IMR-90 (cell line): Measurements from ENCODE around the gene TBC1D22A. TPM values are rescaled to one million over a fixed set of nuclear protein-coding genes. Genes with fewer than 3 reads are reported as not detected.

Experiments used
- ATAC-seq: fragments of 200-7000 bp; cut with Tn5 transposase; 2 replicates; pipeline ENCODE4 v1.9.1; 2020; ENCODE audit warnings: low read depth, mild to moderate bottlenecking, moderate library complexity
- BruUV-seq: library from RNA; stranded (reverse); fragments of 400-500 nt; replicated peaks from 2 replicates; lab custom pipeline; 2021; lab: Mats Ljungman, UMichigan
- CTCF ChIA-PET: fragments of 300-600 bp; formaldehyde crosslinking; extraction: SDS; loops from one replicate; lab custom pipeline; 2021; ENCODE audit warnings: antibody characterized with exemption; lab: Yijun Ruan, JAX
- POLR2A ChIA-PET: fragments of 300-600 bp; sonication (Branson Sonifier 250); formaldehyde crosslinking; loops from one replicate; lab custom pipeline; 2022; ENCODE audit warnings: antibody characterized with exemption; ENCODE audit not compliant: unreplicated experiment; lab: Charles Lee
- DNase-seq: peaks from one replicate; pipeline ENCODE4 v3.0.0; 2013
- H2AFZ ChIP-seq: replicated peaks from 2 replicates; pipeline ENCODE3; 2013; ENCODE audit warnings: low read length, mild to moderate bottlenecking; ENCODE audit not compliant: poor library complexity
- H2AK5ac ChIP-seq: 2 replicates; pipeline ENCODE4 v1.6.1; 2013; ENCODE audit warnings: low read depth, low read length, inconsistent platforms
- H2AK9ac ChIP-seq: replicated peaks from 2 replicates; pipeline ENCODE3; 2013; ENCODE audit warnings: mild to moderate bottlenecking, low read depth, low read length, moderate library complexity; ENCODE audit not compliant: poor library complexity
- H2BK120ac ChIP-seq: 2 replicates; pipeline ENCODE4 v1.6.1; 2013; ENCODE audit warnings: low read depth, low read length, inconsistent platforms
- H2BK15ac ChIP-seq: 3 replicates; pipeline ENCODE4 v1.6.1; 2013; ENCODE audit warnings: low read depth, low read length, inconsistent platforms
- H2BK20ac ChIP-seq: 2 replicates; pipeline ENCODE4 v1.6.1; 2013; ENCODE audit warnings: low read depth, mild to moderate bottlenecking, inconsistent platforms, low read length, moderate library complexity
- H2BK5ac ChIP-seq: 2 replicates; pipeline ENCODE4 v1.6.1; 2013; ENCODE audit warnings: mild to moderate bottlenecking, low read depth, low read length, inconsistent platforms; ENCODE audit not compliant: poor library complexity, severe bottlenecking
- H3K14ac ChIP-seq: replicated peaks from 2 replicates; pipeline ENCODE4 v1.6.1; 2013; ENCODE audit warnings: low read depth, low read length, inconsistent platforms
- H3K18ac ChIP-seq: 2 replicates; pipeline ENCODE4 v1.6.1; 2013; ENCODE audit warnings: low read depth, low read length, control low read depth
- H3K23ac ChIP-seq: 2 replicates; pipeline ENCODE4 v1.6.1; 2013; ENCODE audit warnings: low read depth, low read length, inconsistent platforms
- H3K27ac ChIP-seq: 2 replicates; pipeline ENCODE4 v1.5.1; 2013; ENCODE audit warnings: mild to moderate bottlenecking, control low read depth, low read length; ENCODE audit not compliant: insufficient read depth
- H3K27me3 ChIP-seq: 2 replicates; pipeline ENCODE4 v1.6.1; 2013; ENCODE audit warnings: low read length; ENCODE audit not compliant: control insufficient read depth, insufficient read depth
- H3K36me3 ChIP-seq: 2 replicates; pipeline ENCODE4 v1.6.1; 2013; ENCODE audit warnings: low read length, mixed read lengths; ENCODE audit not compliant: control insufficient read depth, insufficient read depth
- H3K4ac ChIP-seq: 2 replicates; pipeline ENCODE4 v1.6.1; 2013; ENCODE audit warnings: low read depth, low read length, inconsistent platforms
- H3K4me1 ChIP-seq: 2 replicates; pipeline ENCODE4 v1.6.1; 2013; ENCODE audit warnings: low read length, mixed read lengths; ENCODE audit not compliant: control insufficient read depth, insufficient read depth
- H3K4me2 ChIP-seq: 2 replicates; pipeline ENCODE4 v1.6.1; 2013; ENCODE audit warnings: low read depth, mild to moderate bottlenecking, control low read depth, low read length, moderate library complexity
- H3K4me3 ChIP-seq: 2 replicates; pipeline ENCODE4 v1.5.1; 2013; ENCODE audit warnings: low read depth, mild to moderate bottlenecking, control low read depth, low read length, moderate library complexity; ENCODE audit not compliant: insufficient read depth
- H3K56ac ChIP-seq: 2 replicates; pipeline ENCODE4 v1.6.1; 2013; ENCODE audit warnings: low read length, inconsistent platforms; ENCODE audit not compliant: insufficient read depth; ENCODE audit errors: extremely low read depth
- H3K79me1 ChIP-seq, 2 experiments: 2 replicates each; pipeline ENCODE4 v1.6.1; 2013; ENCODE audit warnings: low read length in 2 of 2, inconsistent platforms in 1 of 2, low read depth in 1 of 2
- H3K9ac ChIP-seq: 2 replicates; pipeline ENCODE4 v1.6.1; 2013; ENCODE audit warnings: low read depth, low read length, control low read depth
- H3K9me1 ChIP-seq: 2 replicates; pipeline ENCODE4 v1.6.1; 2013; ENCODE audit warnings: low read length, inconsistent platforms; ENCODE audit not compliant: insufficient read depth
- H3K9me3 ChIP-seq: 2 replicates; pipeline ENCODE4 v1.6.1; 2013; ENCODE audit warnings: low read length; ENCODE audit not compliant: control insufficient read depth, insufficient read depth
- H4K20me1 ChIP-seq: 2 replicates; pipeline ENCODE4 v1.6.1; 2013; ENCODE audit warnings: low read length, inconsistent platforms; ENCODE audit not compliant: insufficient read depth
- H4K5ac ChIP-seq: 2 replicates; pipeline ENCODE4 v1.6.1; 2013; ENCODE audit warnings: mild to moderate bottlenecking, low read depth, low read length, control low read depth
- H4K8ac ChIP-seq, 2 experiments: 2 replicates each; pipeline ENCODE4 v1.6.1; 2013; ENCODE audit warnings: low read depth in 2 of 2, low read length in 2 of 2, control low read depth in 1 of 2, inconsistent platforms in 1 of 2
- H4K91ac ChIP-seq: 2 replicates; pipeline ENCODE4 v1.6.1; 2013; ENCODE audit warnings: low read depth, low read length, inconsistent platforms; ENCODE audit not compliant: insufficient read depth
- BHLHE40 ChIP-seq: fragments of 150-350 bp; IDR thresholded peaks from 2 replicates; pipeline ENCODE4 v1.6.1; 2016; ENCODE audit warnings: mild to moderate bottlenecking, low read depth, low read length
- CEBPB ChIP-seq: IDR thresholded peaks from 2 replicates; pipeline ENCODE4 v1.6.1; 2012; ENCODE audit warnings: low read depth, low read length, improper control_type of control experiment
- CHD1 ChIP-seq: IDR thresholded peaks from 2 replicates; pipeline ENCODE4 v1.6.1; 2012; ENCODE audit warnings: low read depth, low read length, improper control_type of control experiment
- CTCF ChIP-seq: conservative IDR thresholded peaks from 2 replicates; pipeline ENCODE4 v1.5.1; 2012; ENCODE audit warnings: mild to moderate bottlenecking, low read depth, low read length, improper control_type of control experiment
- ELK1 ChIP-seq: fragments of 150-350 bp; IDR thresholded peaks from 2 replicates; pipeline ENCODE4 v1.6.1; 2016; ENCODE audit warnings: low read depth, mild to moderate bottlenecking, low read length, moderate library complexity, borderline replicate concordance
- FOS ChIP-seq: fragments of 150-350 bp; IDR thresholded peaks from 2 replicates; pipeline ENCODE4 v1.6.1; 2016; ENCODE audit warnings: low read depth, low read length
- MAFK ChIP-seq: IDR thresholded peaks from 2 replicates; pipeline ENCODE4 v1.6.1; 2012; ENCODE audit warnings: low read depth, low read length, improper control_type of control experiment
- MAZ ChIP-seq: IDR thresholded peaks from 2 replicates; pipeline ENCODE4 v1.6.1; 2012; ENCODE audit warnings: low read depth, mild to moderate bottlenecking, low read length, improper control_type of control experiment, moderate library complexity, borderline replicate concordance
- MXI1 ChIP-seq: IDR thresholded peaks from 2 replicates; pipeline ENCODE4 v1.6.1; 2012; ENCODE audit warnings: low read depth, mild to moderate bottlenecking, low read length, moderate library complexity, borderline replicate concordance
- NFE2L2 ChIP-seq: fragments of 150-350 bp; IDR thresholded peaks from 2 replicates; pipeline ENCODE4 v1.6.1; 2016; ENCODE audit warnings: low read depth, mild to moderate bottlenecking, low read length
- POLR2A ChIP-seq: IDR thresholded peaks from 2 replicates; pipeline ENCODE4 v1.6.1; 2012; ENCODE audit warnings: mild to moderate bottlenecking, low read depth, low read length
- RAD21 ChIP-seq: IDR thresholded peaks from 2 replicates; pipeline ENCODE4 v1.6.1; 2012; ENCODE audit warnings: low read length, improper control_type of control experiment
- RCOR1 ChIP-seq: IDR thresholded peaks from 2 replicates; pipeline ENCODE4 v1.6.1; 2012; ENCODE audit warnings: mild to moderate bottlenecking, low read length, improper control_type of control experiment; ENCODE audit not compliant: insufficient replicate concordance
- RFX5 ChIP-seq: IDR thresholded peaks from 2 replicates; pipeline ENCODE4 v1.8.0; 2012; ENCODE audit warnings: low read depth, mild to moderate bottlenecking, low read length, moderate library complexity
- SMC3 ChIP-seq: fragments of 150-350 bp; IDR thresholded peaks from 2 replicates; pipeline ENCODE4 v1.6.1; 2016; ENCODE audit warnings: low read depth, mild to moderate bottlenecking, antibody characterized with exemption, low read length, moderate library complexity
- USF2 ChIP-seq: fragments of 150-350 bp; IDR thresholded peaks from 2 replicates; pipeline ENCODE4 v1.6.1; 2017; ENCODE audit warnings: mild to moderate bottlenecking, antibody characterized with exemption, low read length, low read depth
- WGBS, 2 experiments: methylation state at CpG; one replicate each; pipeline versions ENCODE4 v1.1.5 to v1.1.7; 2013; ENCODE audit warnings: missing lambda C conversion rate in 2 of 2; ENCODE audit not compliant: insufficient read length in 1 of 2; ENCODE audit errors: extremely low coverage in 2 of 2; 5-methylcytosine and 5-hydroxymethylcytosine counted together
- dilution Hi-C: fragments of 300-500 bp; cut with HindIII; formaldehyde crosslinking; loops from one replicate; pipeline ENCODE4 v1.14.3; 2018; ENCODE audit warnings: low sequenced_read_pairs; ENCODE audit not compliant: unreplicated experiment
- in situ Hi-C: fragments of 300-500 bp; cut with MboI; formaldehyde crosslinking; loops from 3 replicates; pipeline ENCODE4 v1.14.3; 2019; ENCODE audit warnings: low sequenced_read_pairs, inconsistent platforms, mixed read lengths
- intact Hi-C: fragments of 100-400 bp; cut with micrococcal nuclease; formaldehyde crosslinking; loops from 2 replicates; pipeline ENCODE4 v1.10.0; 2022
- polyA plus RNA-seq, 3 experiments: library from polyadenylated mRNA; depleted of rRNA; stranded (reverse); fragments of >200 nt; gene quantifications; 2 replicates each; pipeline ENCODE4 v1.2.3, GENCODE V29; 2012; ENCODE audit warnings: low replicate concordance in 1 of 3
- total RNA-seq: library from RNA; depleted of rRNA; stranded (reverse); fragments of >200 nt; gene quantifications from 2 replicates; pipeline ENCODE4 v1.2.3, GENCODE V29; 2012

TBC1D22A gene
- total and polyA plus RNA-seq, 2 of the 4 experiments (the other 2 are of a cell fraction): 9.0 to 16.7 TPM

GRCh38 chr22:47167056-47167455 is 404.6 kb downstream of the TBC1D22A start:
- no TSS peak for BruUV-seq
- Histone ChIP-seq H3K4me1 (no peaks in the 10 kb centered on the region), H4K5ac (no peak overlapping the region), H4K8ac (no peak overlapping the region), H3K9ac (no peak overlapping the region), H4K91ac (no peak overlapping the region), H3K18ac (no peak overlapping the region), H2BK15ac (no peak overlapping the region), H3K4me2 (no peak overlapping the region), H3K9me1 (no peaks in the 10 kb centered on the region), H3K36me3 (no peaks in the 10 kb centered on the region), H2AK9ac (no peak overlapping the region), H4K20me1 (no peaks in the 10 kb centered on the region; the same call in none of the 2 replicates), H3K4ac (no peak overlapping the region), H3K27ac (no peak overlapping the region), H3K79me1 (no peaks in the 10 kb centered on the region; a peak in 1 of 4 replicates), H3K27me3 (no peaks in the 10 kb centered on the region), H2BK20ac (no peak overlapping the region), H2BK120ac (no peak overlapping the region), H2BK5ac (no peak overlapping the region), H3K4me3 (no peak overlapping the region), H2AFZ (no peak overlapping the region), H3K56ac (no peak overlapping the region), H3K23ac (no peak overlapping the region), H2AK5ac (no peak overlapping the region), H3K9me3 (no peaks in the 10 kb centered on the region), H3K14ac (no peak overlapping the region)
- POLR2A ChIA-PET: no interaction called here
- intact Hi-C loops: no loop called here
- CTCF ChIA-PET: no interaction called here
- TF ChIP-seq USF2 (no peak), MXI1 (no peak), CTCF (no peak), NFE2L2 (no peak), MAZ (no peak), BHLHE40 (no peak), CEBPB (no peak), FOS (no peak), RCOR1 (no peak), RAD21 (no peak), CHD1 (no peak), MAFK (no peak), POLR2A (no peak), RFX5 (no peak), SMC3 (no peak), ELK1 (no peak)
- WGBS, 2 experiments: 98% methylated on average over 8 of the region's 10 CpGs; no CpG with 5 or more reads in 1 of the 2 experiments
- dilution Hi-C loops: no loop called here
- DNase-seq (no peak), ATAC-seq (no peak)
- in situ Hi-C loops: no loop called here
